Measurements from ENCODE around the gene CDH18.

The CDH18 gene

GRCh38 chr5:20000416-20000815, 12.4 kb upstream of the CDH18 start:
- no peak for ATAC-seq
- no peak for TF ChIP-seq ZNF565 (CRISPR knock-in tag; conservative IDR thresholded peaks at IDR 0.05; ENCODE audit: low read depth)
- TF ChIP-seq ISL1 (CRISPR knock-in tag; IDR thresholded peaks at IDR 0.05), result peak; percentile 51
- no peak for TF ChIP-seq ZC3H10 (CRISPR knock-in tag; IDR thresholded peaks at IDR 0.05)

- TF ChIP-seq ESRRG (CRISPR knock-in tag; IDR thresholded peaks at IDR 0.05) (no peak), ZFP30 (CRISPR knock-in tag; IDR thresholded peaks at IDR 0.05) (no peak), ZFP3 (CRISPR knock-in tag; IDR thresholded peaks at IDR 0.05) (no peak), TCF4 (CRISPR knock-in tag; IDR thresholded peaks at IDR 0.05; ENCODE audit: borderline replicate concordance) (no peak), CSRNP3 (CRISPR knock-in tag; IDR thresholded peaks at IDR 0.05) (no peak), SNAI2 (CRISPR knock-in tag; IDR thresholded peaks at IDR 0.05) (no peak)
- ATAC-seq, result peak; percentile 42
Measured at GRCh38 chr5:19988457-19988856, 457 bp upstream of the CDH18 start.

GRCh38 chr5:19986806-19987205, 1.2 kb downstream of the CDH18 start:
- no peak for TF ChIP-seq ZFP30 (CRISPR knock-in tag; IDR thresholded peaks at IDR 0.05)
- no peak for TF ChIP-seq GLIS3 (CRISPR knock-in tag; IDR thresholded peaks at IDR 0.05)
- TF ChIP-seq SNAI2 (CRISPR knock-in tag; IDR thresholded peaks at IDR 0.05), result no peak
- no peak for TF ChIP-seq CSRNP3 (CRISPR knock-in tag; IDR thresholded peaks at IDR 0.05)
- no peak for TF ChIP-seq ZC3H10 (CRISPR knock-in tag; IDR thresholded peaks at IDR 0.05)
- TF ChIP-seq TSHZ2 (CRISPR knock-in tag; IDR thresholded peaks at IDR 0.05), result no peak
- TF ChIP-seq ZNF70 (CRISPR knock-in tag; IDR thresholded peaks at IDR 0.05), result no peak
- ATAC-seq, result no peak

- no peak for TF ChIP-seq ZFP30 (CRISPR knock-in tag; IDR thresholded peaks at IDR 0.05)
- no peak for TF ChIP-seq GLIS3 (CRISPR knock-in tag; IDR thresholded peaks at IDR 0.05)
- peak; percentile 33; the same call in 2 of the 3 replicates for ATAC-seq
Measured at GRCh38 chr5:19986031-19986619, 1.9 kb downstream of the CDH18 start.

- no peak for ATAC-seq
- TF ChIP-seq SNAI2 (CRISPR knock-in tag; IDR thresholded peaks at IDR 0.05) (no peak), ZNF70 (CRISPR knock-in tag; IDR thresholded peaks at IDR 0.05) (no peak), CSRNP3 (CRISPR knock-in tag; IDR thresholded peaks at IDR 0.05) (no peak), PPARA (CRISPR knock-in tag; IDR thresholded peaks at IDR 0.05; ENCODE audit: borderline replicate concordance) (no peak)
Measured at GRCh38 chr5:19978476-19978875, 9.5 kb downstream of the CDH18 start.

- no peak for ATAC-seq
- TF ChIP-seq TOX (CRISPR knock-in tag; IDR thresholded peaks at IDR 0.05; ENCODE audit: borderline replicate concordance) (no peak), TCF4 (CRISPR knock-in tag; IDR thresholded peaks at IDR 0.05; ENCODE audit: borderline replicate concordance) (no peak), ZNF70 (CRISPR knock-in tag; IDR thresholded peaks at IDR 0.05) (no peak), ISL1 (CRISPR knock-in tag; IDR thresholded peaks at IDR 0.05) (no peak), ZFP30 (CRISPR knock-in tag; IDR thresholded peaks at IDR 0.05) (no peak), ZFP3 (CRISPR knock-in tag; IDR thresholded peaks at IDR 0.05) (no peak), CREB5 (CRISPR knock-in tag; IDR thresholded peaks at IDR 0.05; ENCODE audit: low read depth) (no peak), POU6F1 (CRISPR knock-in tag; IDR thresholded peaks at IDR 0.05; ENCODE audit: borderline replicate concordance, low read depth) (no peak), ARNTL (CRISPR knock-in tag; IDR thresholded peaks at IDR 0.05; ENCODE audit: borderline replicate concordance, low read depth) (no peak), ZC3H10 (CRISPR knock-in tag; IDR thresholded peaks at IDR 0.05) (no peak), OSR1 (CRISPR knock-in tag; IDR thresholded peaks at IDR 0.05) (no peak), ZNF8 (CRISPR knock-in tag; IDR thresholded peaks at IDR 0.05) (no peak), SNAI2 (CRISPR knock-in tag; IDR thresholded peaks at IDR 0.05) (no peak), ZNF565 (CRISPR knock-in tag; conservative IDR thresholded peaks at IDR 0.05; ENCODE audit: low read depth) (no peak), CSDC2 (CRISPR knock-in tag; IDR thresholded peaks at IDR 0.05) (no peak)
Measured at GRCh38 chr5:19977099-19977498, 10.9 kb downstream of the CDH18 start.

Measured in SK-N-SH treated with all-trans-retinoic acid at 6 μM for 48 hours (cell line).